H9 (cell line): ENCODE results near the gene COTL1. TPM values are rescaled to one million over a fixed set of nuclear protein-coding genes. Genes with fewer than 3 reads are reported as not detected.
A peak's percentile ranks its signal among the peaks of the same experiment; 100 is the strongest.

ENCODE experiments used
- DNase-seq: peaks from one replicate; pipeline ENCODE4 v3.0.0-alpha.2; 2017
- H2AFZ ChIP-seq: one replicate; pipeline ENCODE4 v1.6.1; 2013; ENCODE audit warnings: mild to moderate bottlenecking, low read length, control low read depth, moderate library complexity
- H2AK5ac ChIP-seq: 2 replicates; pipeline ENCODE4 v1.6.1; 2013; ENCODE audit warnings: low read length, control low read depth, mixed read lengths; ENCODE audit not compliant: insufficient read length
- H2BK120ac ChIP-seq: one replicate; pipeline ENCODE4 v1.6.1; 2013; ENCODE audit warnings: low read depth, mild to moderate bottlenecking, low read length, control low read depth, inconsistent platforms; ENCODE audit not compliant: poor library complexity, severe bottlenecking
- H2BK12ac ChIP-seq: 2 replicates; pipeline ENCODE4 v1.6.1; 2013; ENCODE audit warnings: low read length, control low read depth, mixed read lengths, low read depth; ENCODE audit not compliant: insufficient read length
- H2BK15ac ChIP-seq: 2 replicates; pipeline ENCODE4 v1.6.1; 2013; ENCODE audit warnings: low read depth, low read length, control low read depth
- H2BK20ac ChIP-seq: one replicate; pipeline ENCODE4 v1.6.1; 2013; ENCODE audit warnings: low read depth, mild to moderate bottlenecking, low read length, control low read depth, inconsistent platforms; ENCODE audit not compliant: poor library complexity, severe bottlenecking
- H2BK5ac ChIP-seq: 2 replicates; pipeline ENCODE4 v1.6.1; 2013; ENCODE audit warnings: low read length, control low read depth, mixed read lengths; ENCODE audit not compliant: insufficient read length
- H3K14ac ChIP-seq: 2 replicates; pipeline ENCODE4 v1.6.1; 2013; ENCODE audit warnings: low read length, control low read depth; ENCODE audit not compliant: insufficient read depth
- H3K18ac ChIP-seq: 2 replicates; pipeline ENCODE4 v1.6.1; 2013; ENCODE audit warnings: low read depth, mild to moderate bottlenecking, mixed read lengths, low read length, control low read depth; ENCODE audit not compliant: insufficient read length
- H3K23ac ChIP-seq: 2 replicates; pipeline ENCODE4 v1.6.1; 2013; ENCODE audit warnings: low read length, control low read depth, mixed read lengths, low read depth; ENCODE audit not compliant: insufficient read length
- H3K23me2 ChIP-seq: 2 replicates; pipeline ENCODE4 v1.6.1; 2013; ENCODE audit warnings: low read depth, mild to moderate bottlenecking, mixed read lengths, low read length, control low read depth; ENCODE audit not compliant: insufficient read length, poor library complexity, severe bottlenecking
- H3K27ac ChIP-seq: 2 replicates; pipeline ENCODE4 v1.5.1; 2013; ENCODE audit warnings: low read length, control low read depth, mixed read lengths, low read depth; ENCODE audit not compliant: insufficient read length
- H3K27me3 ChIP-seq: 2 replicates; pipeline ENCODE4 v1.6.1; 2013; ENCODE audit warnings: low read length, control low read depth, inconsistent platforms; ENCODE audit not compliant: insufficient read depth
- H3K4ac ChIP-seq: 2 replicates; pipeline ENCODE4 v1.6.1; 2013; ENCODE audit warnings: low read depth, mild to moderate bottlenecking, control low read depth, inconsistent platforms, low read length, moderate library complexity
- H3K4me1 ChIP-seq: 2 replicates; pipeline ENCODE4 v1.6.1; 2013; ENCODE audit warnings: low read length, control low read depth, inconsistent platforms; ENCODE audit not compliant: insufficient read depth
- H3K4me2 ChIP-seq: 2 replicates; pipeline ENCODE4 v1.6.1; 2013; ENCODE audit warnings: low read length, control low read depth, mixed read lengths; ENCODE audit not compliant: insufficient read length, insufficient read depth
- H3K56ac ChIP-seq: 2 replicates; pipeline ENCODE4 v1.6.1; 2013; ENCODE audit warnings: low read depth, mild to moderate bottlenecking, mixed read lengths, low read length, control low read depth; ENCODE audit not compliant: insufficient read length
- H3K79me1 ChIP-seq: 2 replicates; pipeline ENCODE4 v1.6.1; 2013; ENCODE audit warnings: low read depth, mild to moderate bottlenecking, moderate library complexity, low read length, control low read depth, inconsistent platforms; ENCODE audit not compliant: insufficient read depth, poor library complexity, severe bottlenecking
- H3K79me2 ChIP-seq: 2 replicates; pipeline ENCODE4 v1.6.1; 2013; ENCODE audit warnings: low read length, control low read depth, inconsistent platforms; ENCODE audit not compliant: insufficient read depth
- H3K9ac ChIP-seq: 2 replicates; pipeline ENCODE4 v1.6.1; 2013; ENCODE audit warnings: low read length, control low read depth, mixed read lengths; ENCODE audit not compliant: insufficient read length; ENCODE audit errors: extremely low read depth
- H3K9me3 ChIP-seq: one replicate; pipeline ENCODE4 v1.6.1; 2013; ENCODE audit warnings: low read depth, low read length, inconsistent platforms; ENCODE audit not compliant: control insufficient read depth
- H3T11ph ChIP-seq: one replicate; pipeline ENCODE4 v1.6.1; 2013; ENCODE audit warnings: mild to moderate bottlenecking, low read length, control low read depth, inconsistent platforms
- H4K20me1 ChIP-seq: one replicate; pipeline ENCODE4 v1.6.1; 2013; ENCODE audit not compliant: control insufficient read depth, insufficient read length, insufficient read depth
- H4K5ac ChIP-seq: 2 replicates; pipeline ENCODE4 v1.6.1; 2013; ENCODE audit warnings: low read depth, mild to moderate bottlenecking, mixed read lengths, low read length, control low read depth; ENCODE audit not compliant: insufficient read length
- H4K8ac ChIP-seq: replicated peaks from 2 replicates; pipeline ENCODE4 v1.6.1; 2013; ENCODE audit warnings: low read length, control low read depth, mixed read lengths, low read depth; ENCODE audit not compliant: insufficient read length
- H4K91ac ChIP-seq: 2 replicates; pipeline ENCODE4 v1.6.1; 2013; ENCODE audit warnings: low read depth, mild to moderate bottlenecking, moderate library complexity, mixed read lengths, low read length, control low read depth; ENCODE audit not compliant: insufficient read length
- H3K27ac Mint-ChIP-seq, 3 experiments: 2 replicates in 2 of 3; 3 replicates in 1 of 3; pipeline ENCODE4 v1.8.0; 2020 to 2021; ENCODE audit warnings: mixed read lengths in 3 of 3, mild to moderate bottlenecking in 1 of 3, moderate library complexity in 1 of 3
- H3K27me3 Mint-ChIP-seq: 2 replicates; pipeline ENCODE4 v1.8.0; 2021; ENCODE audit warnings: low read depth, mild to moderate bottlenecking, moderate library complexity, mixed read lengths
- H3K36me3 Mint-ChIP-seq, 3 experiments: 2 replicates in 2 of 3; 3 replicates in 1 of 3; pipeline ENCODE4 v1.8.0; 2020 to 2021; ENCODE audit warnings: low read depth in 3 of 3, mixed read lengths in 3 of 3; ENCODE audit not compliant: insufficient read depth in 1 of 3
- H3K4me1 Mint-ChIP-seq, 2 experiments: 2 replicates each; pipeline ENCODE4 v1.8.0; 2020; ENCODE audit warnings: mixed read lengths in 2 of 2
- H3K4me3 Mint-ChIP-seq, 2 experiments: 2 replicates in 1 of 2; 3 replicates in 1 of 2; pipeline ENCODE4 v1.8.0; 2020 to 2021; ENCODE audit warnings: mild to moderate bottlenecking in 2 of 2, mixed read lengths in 2 of 2, moderate library complexity in 1 of 2
- H3K9me3 Mint-ChIP-seq, 2 experiments: 2 replicates in 1 of 2; 3 replicates in 1 of 2; pipeline ENCODE4 v1.8.0; 2020; ENCODE audit warnings: mild to moderate bottlenecking in 2 of 2, mixed read lengths in 2 of 2, moderate library complexity in 1 of 2
- CTCF ChIP-seq: fragments of 200-600 bp; sonication (generic); conservative IDR thresholded peaks from 3 replicates; pipeline ENCODE4 v1.8.0; 2021; ENCODE audit warnings: antibody characterized with exemption, mild to moderate bottlenecking
- WGBS: extraction: QIAGEN DNeasy Blood & Tissue Kit; methylation state at CpG from one replicate; pipeline ENCODE4 v1.1.7; 2013; ENCODE audit warnings: missing lambda C conversion rate, low lambda C conversion rate, mixed read lengths; ENCODE audit not compliant: insufficient read length; ENCODE audit errors: extremely low coverage; 5-methylcytosine and 5-hydroxymethylcytosine counted together
- total RNA-seq: library from RNA; stranded (reverse); gene quantifications from 2 replicates; pipeline ENCODE4 v1.2.1, GENCODE V29; 2021

COTL1 gene
- total RNA-seq, 1 experiment from 2014 or later, result 81.4 TPM

GRCh38 chr16:84594725-84595038 is 23.2 kb downstream of the COTL1 start:
- Histone ChIP-seq H3K23ac (no peak overlapping the region), H3K23me2 (no peaks in the 10 kb centered on the region), H4K91ac (no peak overlapping the region), H2AK5ac (no peak overlapping the region), H3K79me1 (no peaks in the 10 kb centered on the region), H4K20me1 (peaks cover 3% of the 10 kb centered on the region), H3K4me2 (no peak overlapping the region), H2AFZ (no peak overlapping the region), H3K79me2 (no peaks in the 10 kb centered on the region; the same call in 1 of the 2 replicates), H3K27ac (no peak overlapping the region), H3T11ph (no peak overlapping the region), H3K4me1 (no peaks in the 10 kb centered on the region; the same call in 1 of the 2 replicates), H2BK15ac (no peak overlapping the region), H4K8ac (no peak overlapping the region), H3K56ac (no peak overlapping the region), H3K9me3 (no peaks in the 10 kb centered on the region), H3K18ac (no peak overlapping the region), H2BK12ac (no peak overlapping the region), H3K4ac (no peak overlapping the region), H4K5ac (no peak overlapping the region), H3K27me3 (no peaks in the 10 kb centered on the region), H2BK5ac (no peak overlapping the region), H2BK120ac (no peak overlapping the region), H2BK20ac (no peak overlapping the region), H3K9ac (no peak overlapping the region), H3K14ac (no peak overlapping the region; the same call in 1 of the 2 replicates)
- H3K36me3 Mint-ChIP-seq, result peaks cover 14 to 21% (median 14%) of the 10 kb centered on the region in 3 experiments; a peak in 6 of 7 replicates
- H3K9me3 Mint-ChIP-seq, result no peaks in the 10 kb centered on the region; a peak in 1 of 5 replicates
- no peak for TF ChIP-seq CTCF
- peak overlapping the region in 2 of 3 experiments; percentile 66 to 67; a peak in 3 of 7 replicates for H3K27ac Mint-ChIP-seq
- peaks cover 33 to 49% of the 10 kb centered on the region in 2 experiments for H3K4me1 Mint-ChIP-seq
- WGBS, result no CpG with 5 or more reads among the region's 9 CpGs
- DNase-seq, result no peak
- peaks cover 5% of the 10 kb centered on the region for H3K27me3 Mint-ChIP-seq
- H3K4me3 Mint-ChIP-seq, result no peak overlapping the region
